Tibial nerve (tissue), 4 donors: ENCODE results near the gene CDC42EP2. TPM values are rescaled to one million over a fixed set of nuclear protein-coding genes. Genes with fewer than 3 reads are reported as not detected.

Experiments used
- DNase-seq, 2 donors: peaks; one replicate each; pipeline ENCODE4 v3.0.0-alpha.2; 2019; ENCODE audit warnings: low spot score in 2 of 2
- H3K27ac ChIP-seq, 4 donors: fragments of 200-600 bp; sonication (generic) in 3 of 4; one replicate each; pipeline ENCODE4 v1.5.1; 2017 to 2019; ENCODE audit warnings: mild to moderate bottlenecking in 1 of 4
- H3K27me3 ChIP-seq, 2 donors: fragments of 200-600 bp; sonication (generic) in 1 of 2; one replicate each; pipeline versions ENCODE4 v1.5.1 to v1.6.0; 2017 to 2019
- H3K36me3 ChIP-seq, 3 donors: fragments of 200-600 bp; sonication (generic); one replicate each; pipeline ENCODE4 v1.5.1; 2018 to 2019
- H3K4me1 ChIP-seq, 4 donors: fragments of 200-600 bp; sonication (generic) in 3 of 4; one replicate each; pipeline ENCODE4 v1.5.1; 2017 to 2019
- H3K4me3 ChIP-seq, 4 donors: fragments of 200-600 bp; sonication (generic) in 3 of 4; one replicate each; pipeline ENCODE4 v1.5.1; 2017 to 2019; ENCODE audit warnings: mild to moderate bottlenecking in 1 of 4, moderate library complexity in 1 of 4
- H3K9me3 ChIP-seq, 4 donors: fragments of 200-600 bp; sonication (generic) in 3 of 4; one replicate each; pipeline ENCODE4 v1.5.1; 2017 to 2019
- CTCF ChIP-seq, 5 experiments: fragments of 200-600 bp in 3 of 5; fragments of 450-650 bp in 2 of 5; sonication (generic) in 3 of 5; IDR thresholded peaks; one replicate each; pipeline ENCODE4 v1.5.1; 2016 to 2019; ENCODE audit warnings: antibody characterized with exemption in 5 of 5, mild to moderate bottlenecking in 3 of 5, moderate library complexity in 2 of 5
- EP300 ChIP-seq, 2 donors: sonication (generic); formaldehyde crosslinking; IDR thresholded peaks; one replicate each; pipeline ENCODE4 v1.6.1; 2017; ENCODE audit warnings: antibody characterized with exemption in 2 of 2, mild to moderate bottlenecking in 1 of 2
- POLR2A ChIP-seq, 2 donors: fragments of 450-650 bp; IDR thresholded peaks; one replicate each; pipeline ENCODE4 v1.6.1; 2017; ENCODE audit warnings: antibody characterized with exemption in 2 of 2, mild to moderate bottlenecking in 2 of 2, moderate library complexity in 2 of 2
- WGBS, 2 donors: methylation state at CpG; one replicate each; pipeline ENCODE4 v1.1.5; 2018; 5-methylcytosine and 5-hydroxymethylcytosine counted together
- total RNA-seq, 4 donors: library from RNA; depleted of rRNA; stranded (reverse); fragments of >200 nt; gene quantifications; one replicate each; pipeline ENCODE4 v1.1.0, GENCODE V29; 2016

CDC42EP2 gene
- total RNA-seq, 4 donors from 2014 or later = 10.4 to 39.6 (median 24.9) TPM

DNA sequence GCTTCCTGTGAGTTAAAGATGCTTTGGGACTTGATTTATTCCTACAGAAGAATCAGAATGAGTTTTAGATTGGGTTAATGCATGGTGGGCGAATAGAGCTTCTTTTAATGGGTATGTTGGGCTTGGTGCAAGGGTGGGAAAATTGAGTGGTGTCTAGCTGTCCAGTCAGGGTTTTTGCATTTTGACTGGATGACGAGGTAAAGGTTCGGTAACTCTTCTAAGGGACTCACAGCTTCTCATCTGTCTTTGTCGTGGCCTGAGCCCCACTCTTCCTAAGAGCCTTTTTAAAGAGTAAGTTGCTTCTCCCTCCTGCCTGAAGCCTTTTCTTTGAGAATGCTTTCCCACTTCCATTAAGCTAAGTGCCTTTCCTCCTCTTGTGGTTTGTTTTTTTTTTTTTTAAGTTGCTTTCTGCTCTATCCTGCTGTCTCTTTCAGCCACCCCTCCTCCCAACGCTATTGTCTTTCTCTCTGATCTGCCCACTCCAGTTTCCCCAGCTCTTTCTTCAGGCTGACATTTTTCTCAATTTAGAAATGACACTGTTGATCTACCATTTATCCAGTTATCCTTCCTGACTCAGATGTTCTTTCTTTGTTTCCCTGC lies 20.1 kb downstream of the CDC42EP2 start:
- WGBS, 2 donors = 18 to 19% methylated on average over 5 of the region's 5 CpGs
- Histone ChIP-seq H3K36me3 (peaks cover 0 to 19% (median 4%) of the 10 kb centered on the region in 3 donors), H3K4me3 (peak overlapping the region; percentile 59 to 91 (median 76)), H3K27me3 (no peaks in the 10 kb centered on the region), H3K4me1 (peaks cover 2 to 40% (median 17%) of the 10 kb centered on the region in 4 donors), H3K27ac (peak overlapping the region; percentile 56 to 92 (median 84)), H3K9me3 (no peaks in the 10 kb centered on the region)
- no peak for DNase-seq
- TF ChIP-seq EP300 (IDR thresholded peaks at IDR 0.05) = no peak
- no peak for TF ChIP-seq CTCF (IDR thresholded peaks at IDR 0.05)
- no peak for TF ChIP-seq POLR2A (IDR thresholded peaks at IDR 0.05)

DNA sequence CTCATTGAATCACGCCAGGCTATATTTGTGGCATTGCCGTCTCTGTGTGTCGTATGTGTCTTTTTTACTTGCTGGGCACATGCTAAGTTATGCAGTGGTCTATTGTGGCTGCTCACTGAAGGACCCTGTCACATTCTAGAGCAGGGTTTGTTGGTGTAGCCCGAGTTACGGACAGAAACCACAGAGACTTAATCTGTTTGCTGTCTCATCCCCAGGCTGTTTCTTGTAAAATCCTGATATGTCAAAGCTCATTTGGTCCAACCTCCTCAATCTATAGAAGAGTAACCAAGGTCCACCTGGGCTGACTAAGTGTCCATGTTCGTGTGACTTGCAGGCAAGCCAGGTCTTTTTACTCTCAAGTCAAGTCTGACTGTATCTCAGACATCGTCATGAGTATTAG lies 24.0 kb downstream of the CDC42EP2 start:
- H3K4me1 ChIP-seq = peaks cover 2 to 35% (median 16%) of the 10 kb centered on the region in 4 donors
- H3K4me3 ChIP-seq = no peak overlapping the region
- 80 to 84% methylated on average over 7 of the region's 7 CpGs for WGBS, 2 donors
- H3K36me3 ChIP-seq = peaks cover 0 to 56% (median 37%) of the 10 kb centered on the region in 3 donors
- no peaks in the 10 kb centered on the region for H3K9me3 ChIP-seq
- DNase-seq = no peak
- H3K27me3 ChIP-seq = no peaks in the 10 kb centered on the region
- no peak overlapping the region for H3K27ac ChIP-seq
- TF ChIP-seq CTCF (IDR thresholded peaks at IDR 0.05) (no peak), POLR2A (IDR thresholded peaks at IDR 0.05) (no peak), EP300 (IDR thresholded peaks at IDR 0.05) (no peak)

DNA sequence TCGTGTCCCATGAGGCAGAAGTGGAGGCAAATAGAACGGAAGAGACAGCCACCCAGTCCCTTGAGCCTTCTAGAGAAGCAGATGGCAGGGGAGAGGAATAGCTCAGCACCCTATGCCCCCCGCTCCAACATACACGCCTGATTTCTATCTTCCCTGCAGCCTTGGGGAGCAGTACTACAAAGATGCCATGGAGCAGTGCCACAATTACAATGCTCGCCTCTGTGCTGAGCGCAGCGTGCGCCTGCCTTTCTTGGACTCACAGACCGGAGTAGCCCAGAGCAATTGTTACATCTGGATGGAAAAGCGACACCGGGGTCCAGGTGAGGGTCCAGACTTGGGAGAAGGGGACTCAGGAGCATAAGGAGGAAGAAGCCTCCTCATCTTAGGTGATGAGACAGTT lies 25.6 kb downstream of the CDC42EP2 start:
- no peak for DNase-seq
- H3K27me3 ChIP-seq = no peaks in the 10 kb centered on the region
- 78 to 83% methylated on average over 11 of the region's 11 CpGs for WGBS, 2 donors
- no peaks in the 10 kb centered on the region for H3K9me3 ChIP-seq
- no peak for TF ChIP-seq POLR2A (IDR thresholded peaks at IDR 0.05)
- no peak for TF ChIP-seq EP300 (IDR thresholded peaks at IDR 0.05)
- TF ChIP-seq CTCF (IDR thresholded peaks at IDR 0.05) = no peak
- H3K4me3 ChIP-seq = no peak overlapping the region
- H3K27ac ChIP-seq = no peak overlapping the region
- peaks cover 0 to 72% (median 51%) of the 10 kb centered on the region in 3 donors for H3K36me3 ChIP-seq
- peaks cover 0 to 26% (median 7%) of the 10 kb centered on the region in 4 donors for H3K4me1 ChIP-seq

DNA sequence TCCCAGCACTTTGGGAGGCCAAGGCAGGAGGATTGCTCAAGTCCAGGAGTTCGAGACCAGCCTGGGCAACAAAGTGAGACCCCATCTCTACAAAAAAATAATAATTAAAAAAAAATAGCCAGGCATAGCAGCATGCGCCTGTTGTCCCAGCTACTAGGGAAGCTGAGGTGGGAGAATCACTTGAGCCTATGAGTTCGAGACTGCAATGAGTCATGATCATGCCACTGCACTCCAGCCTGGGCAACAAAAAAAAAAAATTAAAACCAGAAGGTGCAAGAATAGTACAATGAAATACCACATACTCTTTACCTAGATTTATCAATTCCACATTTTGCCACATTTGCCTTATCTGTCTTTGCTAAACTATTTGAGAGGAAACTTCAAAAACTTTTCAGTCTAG lies 27.2 kb downstream of the CDC42EP2 start:
- 91 to 93% methylated on average over 3 of the region's 3 CpGs for WGBS, 2 donors
- DNase-seq = no peak
- H3K9me3 ChIP-seq = no peaks in the 10 kb centered on the region
- H3K4me1 ChIP-seq = peaks cover 0 to 15% (median 0%) of the 10 kb centered on the region in 4 donors
- no peak overlapping the region for H3K4me3 ChIP-seq
- TF ChIP-seq CTCF (IDR thresholded peaks at IDR 0.05) (no peak), POLR2A (IDR thresholded peaks at IDR 0.05) (no peak), EP300 (IDR thresholded peaks at IDR 0.05) (no peak)
- no peaks in the 10 kb centered on the region for H3K27me3 ChIP-seq
- H3K36me3 ChIP-seq = peaks cover 0 to 83% (median 67%) of the 10 kb centered on the region in 3 donors
- H3K27ac ChIP-seq = no peak overlapping the region

DNA sequence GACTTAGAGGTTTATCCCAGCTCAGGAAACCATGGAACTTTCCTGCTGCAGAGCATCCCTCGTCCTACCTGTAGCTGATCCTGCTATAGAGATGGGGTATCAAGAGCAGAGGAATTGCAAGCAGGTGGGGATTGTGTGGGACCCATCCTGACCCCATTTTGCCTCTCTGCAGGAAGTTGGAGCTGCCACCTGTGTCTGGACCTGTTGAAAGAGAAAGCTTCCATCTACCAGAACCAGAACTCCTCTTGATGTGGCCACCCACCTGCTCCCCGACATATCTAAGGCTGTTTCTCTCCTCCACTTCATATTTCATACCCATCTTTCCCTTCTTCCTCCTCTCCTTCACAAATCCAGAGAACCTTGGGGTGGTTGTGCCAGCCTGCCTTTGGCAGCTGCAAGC lies 36.8 kb downstream of the CDC42EP2 start:
- Histone ChIP-seq H3K27me3 (peaks cover 0 to 5% of the 10 kb centered on the region in 2 donors), H3K9me3 (no peaks in the 10 kb centered on the region), H3K4me3 (no peak overlapping the region), H3K36me3 (peaks cover 0 to 62% (median 36%) of the 10 kb centered on the region in 3 donors), H3K4me1 (peaks cover 0 to 26% (median 9%) of the 10 kb centered on the region in 4 donors), H3K27ac (no peak overlapping the region)
- 81 to 97% methylated on average over 2 of the region's 2 CpGs for WGBS, 2 donors
- TF ChIP-seq POLR2A (IDR thresholded peaks at IDR 0.05) = no peak
- no peak for TF ChIP-seq CTCF (IDR thresholded peaks at IDR 0.05)
- no peak for TF ChIP-seq EP300 (IDR thresholded peaks at IDR 0.05)
- no peak for DNase-seq
